ENCODE results near the gene DLG3.
A peak's percentile ranks its signal among the peaks of the same experiment; 100 is the strongest.

Gene DLG3

DNA sequence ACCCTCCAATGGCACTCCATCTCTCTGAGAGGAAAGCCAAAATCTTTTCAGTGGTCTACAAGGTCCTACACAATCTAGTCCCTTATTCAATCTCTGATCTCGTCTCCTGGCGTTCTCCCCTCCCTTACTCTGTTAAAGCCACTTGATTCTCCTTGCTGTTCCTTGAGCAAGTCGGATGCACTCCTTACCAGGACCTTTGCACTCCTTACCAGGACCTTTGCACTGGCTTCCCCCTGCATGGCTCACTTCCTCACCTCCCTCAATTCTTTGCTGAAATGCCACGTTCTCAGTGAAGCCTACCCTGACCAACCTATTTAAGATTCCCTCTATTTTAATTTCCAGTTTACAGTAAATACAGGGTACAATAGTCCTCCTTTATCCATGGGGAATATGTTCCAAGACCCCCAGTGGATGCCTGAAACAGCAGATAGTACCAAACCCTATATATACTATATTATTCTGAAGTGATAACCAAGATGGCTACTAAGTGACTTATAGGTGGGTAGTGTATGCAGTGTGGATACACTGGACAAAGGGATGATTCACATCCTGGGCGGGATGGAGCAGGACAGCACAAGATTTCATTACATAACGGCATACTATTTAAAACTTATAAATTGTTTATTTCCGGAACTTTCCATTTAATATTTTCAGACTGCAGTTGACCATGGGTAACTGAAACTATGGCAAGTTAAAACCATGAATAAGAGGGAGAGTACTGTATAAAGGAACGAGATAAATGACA lies 6.5 kb upstream of the DLG3 start:
- DNase-seq: no peak

DNA sequence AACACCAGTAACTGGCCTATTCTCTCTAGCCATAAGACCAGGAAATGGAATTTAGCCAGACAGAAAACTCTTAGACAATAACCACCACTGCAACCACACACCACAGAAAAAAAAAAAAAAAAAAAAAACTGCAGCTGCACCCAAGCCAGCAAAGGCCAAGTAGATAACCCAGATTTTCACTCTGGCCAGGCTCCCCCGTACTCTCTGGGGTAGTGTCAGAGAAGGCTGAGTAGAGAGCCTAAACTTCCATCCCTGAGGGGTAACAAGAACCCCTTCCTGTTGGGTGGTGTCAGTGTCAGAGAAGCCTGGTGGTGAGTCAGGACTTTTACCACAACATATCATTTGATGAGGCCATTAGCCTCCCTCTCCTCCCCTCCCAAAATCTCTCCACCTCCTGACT lies 5.6 kb upstream of the DLG3 start:
- DNase-seq: no peak

DNA sequence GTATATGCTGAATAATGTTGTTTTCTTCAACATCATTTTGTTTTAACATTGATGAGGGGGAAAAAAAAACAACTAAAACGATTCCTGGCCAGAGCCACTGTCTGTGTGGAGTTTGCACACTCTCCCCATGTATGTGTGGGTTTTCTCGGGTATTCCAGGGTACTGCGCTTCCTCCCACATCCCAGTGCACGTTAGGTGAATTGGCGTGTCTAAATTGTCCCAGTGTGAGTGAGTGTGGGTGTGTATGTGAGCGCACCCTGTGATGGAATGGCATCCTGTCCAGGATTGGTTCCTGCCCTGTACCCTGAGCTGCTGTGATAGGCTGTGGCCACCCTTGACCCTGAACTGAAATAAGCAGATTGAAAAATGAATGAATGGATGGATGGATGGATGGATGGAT lies 2.4 kb upstream of the DLG3 start:
- DNase-seq: no peak

DNA sequence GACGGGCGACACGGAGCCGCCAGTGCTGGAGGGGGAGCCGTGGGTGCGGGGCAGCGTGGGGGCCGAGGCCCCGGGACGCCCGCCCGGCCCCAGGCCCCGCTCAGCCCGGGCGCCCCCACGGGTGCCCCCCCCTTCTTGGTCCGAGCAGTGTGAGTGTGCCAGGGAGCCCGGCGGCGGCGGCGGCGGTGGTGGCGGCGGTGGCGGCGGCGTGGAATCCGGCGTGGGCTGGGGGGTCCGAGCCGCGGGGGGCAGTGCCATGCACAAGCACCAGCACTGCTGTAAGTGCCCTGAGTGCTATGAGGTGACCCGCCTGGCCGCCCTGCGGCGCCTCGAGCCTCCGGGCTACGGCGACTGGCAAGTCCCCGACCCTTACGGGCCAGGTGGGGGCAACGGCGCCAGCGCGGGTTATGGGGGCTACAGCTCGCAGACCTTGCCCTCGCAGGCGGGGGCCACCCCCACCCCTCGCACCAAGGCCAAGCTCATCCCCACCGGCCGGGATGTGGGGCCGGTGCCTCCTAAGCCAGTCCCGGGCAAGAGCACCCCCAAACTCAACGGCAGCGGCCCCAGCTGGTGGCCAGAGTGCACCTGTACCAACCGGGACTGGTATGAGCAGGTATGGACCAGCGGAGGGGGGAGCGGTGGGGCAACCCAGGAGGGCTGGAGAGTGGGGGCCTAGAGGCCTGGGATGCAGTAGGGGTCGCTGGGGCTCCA lies 466 bp downstream of the DLG3 start:
- no peak for DNase-seq

DNA sequence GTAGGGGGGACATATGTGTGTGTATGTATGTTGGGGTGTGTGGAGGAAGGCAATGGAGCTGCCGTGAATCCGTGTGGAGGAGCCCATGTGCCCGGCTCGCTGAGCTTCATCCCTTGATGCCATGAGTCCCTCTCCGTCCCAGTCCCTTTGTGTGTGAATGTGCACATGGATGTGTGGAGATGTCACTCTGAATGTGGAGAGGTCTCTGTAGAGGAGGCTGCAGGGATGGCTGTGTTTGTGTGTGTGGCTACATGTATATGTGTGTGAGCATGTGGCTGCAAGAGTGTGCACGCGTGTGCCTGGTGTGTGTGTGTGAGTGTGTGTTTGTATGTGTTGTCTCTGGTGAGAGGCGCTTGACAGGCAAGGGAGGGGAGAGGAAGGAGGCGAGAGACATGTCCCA lies 1.3 kb downstream of the DLG3 start:
- no peak for DNase-seq

DNA sequence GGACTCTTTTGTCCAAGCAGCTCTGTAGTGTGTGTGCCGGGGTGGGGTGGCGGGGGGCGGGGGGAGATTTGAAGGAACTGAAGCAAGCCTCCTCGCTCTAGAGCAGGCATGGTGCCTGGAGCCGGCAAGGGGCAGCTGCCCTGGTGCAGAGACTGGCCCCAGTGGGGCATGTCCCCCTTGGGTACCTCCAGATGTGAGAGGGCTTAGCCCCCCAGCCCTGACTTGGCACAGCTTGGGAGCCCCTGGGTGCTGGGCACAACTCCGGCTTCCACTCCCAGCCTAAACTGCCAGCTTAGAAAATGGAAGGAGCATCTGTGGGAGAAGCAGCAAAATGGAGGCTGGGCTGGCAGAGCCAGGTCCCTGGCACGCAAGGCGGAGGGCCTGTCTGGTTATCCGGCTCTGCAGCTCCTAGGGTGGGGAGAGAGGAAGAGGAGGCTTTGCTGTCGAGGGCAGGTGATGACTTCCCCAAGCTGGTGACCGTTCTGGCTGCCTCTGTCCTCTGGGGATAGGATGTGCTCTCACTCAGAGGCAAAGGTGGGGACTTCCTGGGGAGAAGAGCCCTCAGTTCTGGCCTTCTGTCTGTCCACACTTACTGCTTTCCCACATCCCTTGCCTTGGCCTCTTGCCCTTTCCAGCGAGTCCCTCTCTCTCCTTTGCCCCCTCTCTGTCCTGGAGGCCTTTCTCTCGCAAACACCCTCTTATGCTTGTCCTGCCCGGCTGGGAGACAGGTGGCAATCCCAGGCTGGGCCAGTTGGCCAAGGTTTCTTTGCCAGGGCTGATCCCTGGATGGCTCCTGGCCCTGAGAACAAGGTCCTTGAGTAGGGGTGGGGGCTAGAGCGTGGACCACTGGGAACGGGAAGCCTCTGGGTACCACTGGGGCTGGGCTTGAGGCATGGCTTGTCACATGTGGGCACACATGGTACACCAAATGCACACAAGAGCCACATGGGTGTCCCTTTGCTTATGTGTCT lies 2.0 kb downstream of the DLG3 start:
- DNase-seq: no peak

DNA sequence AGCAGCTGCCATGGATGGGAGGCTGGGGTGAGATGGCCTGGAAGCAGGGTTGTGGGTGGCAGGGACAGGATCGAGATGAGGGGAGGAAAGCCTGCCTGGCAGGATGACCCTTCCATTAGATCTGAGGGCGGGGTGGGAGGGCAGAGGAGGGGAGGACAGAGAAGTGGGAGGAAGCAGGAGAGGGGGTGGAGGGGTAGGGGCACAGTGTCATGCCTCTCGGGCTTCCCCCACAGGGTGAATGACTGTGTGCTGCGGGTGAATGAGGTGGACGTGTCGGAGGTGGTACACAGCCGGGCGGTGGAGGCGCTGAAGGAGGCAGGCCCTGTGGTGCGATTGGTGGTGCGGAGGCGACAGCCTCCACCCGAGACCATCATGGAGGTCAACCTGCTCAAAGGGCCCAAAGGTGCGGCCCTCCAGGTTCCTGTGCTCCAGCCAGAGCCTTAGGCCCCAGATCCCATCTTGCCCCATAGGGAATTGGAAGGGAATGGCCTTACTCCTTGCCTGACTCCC lies 4.9 kb downstream of the DLG3 start:
- no peak for DNase-seq

DNA sequence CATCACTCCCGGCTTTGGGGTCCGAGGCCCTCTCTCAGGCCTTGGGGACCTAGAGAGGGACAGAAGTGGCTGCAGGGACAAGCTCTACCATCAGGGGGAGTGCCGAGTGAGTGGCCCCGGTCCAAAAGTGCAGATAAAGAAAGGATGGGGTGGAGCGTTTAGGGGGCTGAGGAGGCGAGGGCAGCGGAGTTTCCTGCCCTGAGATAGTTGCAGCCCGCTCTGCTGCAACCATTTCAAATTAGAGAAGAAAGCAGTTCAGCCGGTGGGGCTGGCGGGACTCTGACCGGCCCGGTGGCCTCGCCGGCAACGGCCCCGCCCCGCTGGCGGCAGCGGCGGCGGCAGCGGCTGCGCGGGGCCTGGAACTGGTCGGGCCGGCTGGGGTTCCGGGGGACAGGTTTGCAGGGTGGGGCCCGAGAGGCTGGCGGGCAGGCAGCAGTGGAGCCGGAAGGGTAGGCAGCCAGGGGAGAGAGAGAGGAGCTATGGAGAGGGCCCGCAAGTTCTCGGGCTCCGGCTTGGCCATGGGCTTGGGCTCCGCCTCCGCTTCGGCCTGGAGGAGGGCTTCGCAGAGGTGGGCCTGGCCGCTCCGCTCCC lies 7.6 kb downstream of the DLG3 start:
- DNase-seq: peak; percentile 62

DNA sequence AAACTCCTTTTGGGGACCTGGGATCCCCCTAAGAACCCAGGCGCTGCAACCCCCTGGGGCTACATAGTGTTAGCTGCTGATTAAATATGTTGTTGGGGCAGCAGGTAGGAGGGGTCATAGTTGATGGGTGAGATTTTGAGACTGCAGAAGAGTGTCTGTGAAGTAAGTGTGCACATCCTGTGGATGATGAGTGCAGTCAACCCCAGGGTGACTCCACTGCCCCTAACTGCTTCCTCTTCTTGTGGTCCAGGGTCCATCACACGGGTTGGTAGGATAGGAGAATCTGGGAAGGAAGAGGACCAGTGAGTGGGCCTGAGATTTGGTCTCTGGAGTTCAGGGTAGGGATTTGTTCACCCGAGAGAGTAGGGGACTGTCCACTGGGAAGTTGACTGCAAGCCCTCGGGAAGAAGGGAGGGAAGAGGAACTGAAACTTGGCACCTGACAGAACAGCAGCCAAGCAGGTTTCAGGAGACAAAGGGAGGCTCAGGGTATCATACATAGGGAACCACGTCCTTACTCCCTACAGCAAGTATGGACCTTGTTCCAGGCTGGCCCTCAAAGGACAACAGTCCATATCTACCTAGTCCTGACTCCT lies 8.5 kb downstream of the DLG3 start:
- no peak for DNase-seq

DNA sequence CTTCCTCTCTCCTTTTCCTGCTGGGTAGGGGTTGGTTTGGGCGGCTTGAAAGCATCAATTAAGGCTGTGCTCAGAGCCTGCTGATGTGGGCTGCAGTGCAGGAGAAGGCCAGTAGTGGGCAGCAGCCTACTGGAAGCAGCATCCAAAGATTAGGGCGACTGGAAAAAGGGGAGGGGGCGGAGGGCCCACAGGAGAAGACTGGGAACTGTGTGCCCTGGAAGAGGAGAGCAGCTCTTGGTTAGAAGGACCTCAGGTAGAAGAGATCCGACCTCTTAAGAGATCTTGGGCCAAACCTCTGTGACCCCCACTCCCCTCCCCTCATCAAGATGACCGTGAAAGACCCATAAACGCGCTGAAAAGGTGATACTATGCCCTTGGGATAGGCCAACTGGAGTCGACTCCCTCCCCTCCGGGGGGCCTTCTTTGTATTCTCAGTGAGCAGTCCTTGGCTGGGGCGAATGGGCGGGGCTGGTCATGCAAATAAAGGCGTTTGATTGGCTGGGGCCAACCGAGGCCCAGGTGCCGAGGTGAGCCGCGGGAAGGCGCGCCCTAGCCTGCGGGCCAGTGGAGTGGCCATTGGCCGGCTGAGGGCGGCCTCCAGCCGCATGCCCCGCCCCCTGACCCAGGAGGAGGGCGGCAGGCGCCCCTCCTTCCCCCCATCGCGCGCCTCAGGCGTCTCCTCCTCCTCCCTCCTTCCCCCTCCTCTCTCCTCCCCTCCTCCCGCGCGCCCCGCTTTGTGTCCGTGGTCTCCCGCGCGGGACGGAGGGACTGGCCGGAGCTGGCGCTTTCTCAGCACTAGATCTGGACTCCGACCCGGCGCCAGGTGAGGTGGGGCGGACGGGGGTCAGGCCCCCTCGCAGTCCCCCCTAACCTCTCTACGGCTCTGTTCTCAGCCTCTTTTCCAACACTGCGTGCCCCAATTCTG lies 10.1 kb downstream of the DLG3 start:
- peak; percentile 93 for DNase-seq

DNA sequence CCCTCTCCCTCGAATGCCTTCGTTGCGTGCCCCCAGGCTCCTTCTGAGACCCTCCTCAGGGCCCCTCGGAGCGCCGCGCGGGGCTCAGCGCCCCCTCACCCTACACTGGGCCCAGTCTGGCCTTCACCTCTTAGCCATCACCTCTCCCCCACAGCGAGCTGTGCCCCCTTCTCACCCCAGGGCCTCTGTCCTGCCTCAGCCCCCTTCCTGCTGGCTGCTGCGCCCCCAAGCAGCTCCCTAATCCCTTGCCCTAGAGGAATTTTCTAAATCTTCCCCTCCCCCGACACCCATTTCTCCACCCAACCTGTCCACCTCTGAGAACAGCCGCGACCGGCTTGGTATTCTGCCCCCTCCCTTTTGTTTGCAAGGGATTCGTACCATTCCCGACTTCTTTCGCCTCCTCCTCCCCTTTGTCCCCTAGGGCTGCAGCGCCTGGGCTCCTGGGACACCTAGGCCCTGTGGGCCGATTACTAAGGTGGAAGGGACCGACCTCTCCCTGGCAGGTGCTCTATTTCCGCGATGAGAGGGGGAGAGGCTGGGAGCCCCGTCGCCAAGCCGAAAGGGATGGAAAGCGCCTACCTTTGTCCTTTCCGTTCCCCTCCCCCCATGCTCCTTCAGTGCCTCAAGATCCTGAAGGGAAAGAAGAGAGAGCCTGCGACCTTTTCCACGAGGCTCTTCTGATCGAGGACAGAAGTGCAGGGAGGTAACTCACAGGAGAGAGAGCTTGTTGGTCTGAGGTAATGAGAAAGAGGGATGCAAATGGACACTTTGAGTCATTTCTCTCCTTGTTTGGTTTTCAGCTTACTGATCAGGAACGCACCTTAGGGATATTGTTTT lies 10.9 kb downstream of the DLG3 start:
- DNase-seq: peak; percentile 23

DNA sequence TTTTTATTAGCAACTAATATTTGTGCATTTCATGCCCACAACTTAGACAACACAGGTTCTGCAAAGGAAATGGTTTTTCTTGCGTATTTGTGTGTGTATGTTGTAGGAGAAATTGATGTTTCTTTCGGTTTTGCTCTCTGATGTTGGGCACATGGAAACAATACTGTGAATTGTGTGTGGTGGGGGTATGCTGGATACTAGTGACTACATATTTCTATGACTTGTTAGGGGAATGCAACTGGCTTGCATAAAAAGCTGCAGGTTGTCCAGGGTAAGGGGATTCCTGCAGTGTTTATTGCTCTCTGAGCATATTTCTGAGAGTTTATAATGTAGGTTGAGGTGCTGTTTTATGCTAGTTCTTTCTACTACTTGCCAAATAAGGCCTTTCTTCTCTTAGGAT lies 11.6 kb downstream of the DLG3 start:
- DNase-seq: no peak

DNA sequence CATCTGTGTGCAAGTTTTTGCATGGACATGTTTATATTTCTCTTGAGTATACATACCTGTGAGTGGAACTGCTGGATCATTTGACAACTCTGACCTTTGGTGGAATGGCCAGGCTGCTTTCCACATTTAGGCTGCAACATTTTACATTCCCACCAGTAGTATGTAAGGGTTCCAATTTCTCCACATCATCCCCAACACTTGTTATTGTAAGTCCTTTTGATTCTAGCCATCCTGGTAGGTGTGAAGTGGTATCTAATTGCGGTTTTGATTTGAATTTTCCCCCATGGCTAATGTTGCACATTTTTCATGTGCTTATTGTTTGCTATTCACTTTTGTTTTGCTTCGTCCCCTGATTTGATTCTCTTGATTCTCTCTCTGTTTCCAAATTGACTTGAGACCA lies 16.4 kb downstream of the DLG3 start:
- DNase-seq: no peak

DNA sequence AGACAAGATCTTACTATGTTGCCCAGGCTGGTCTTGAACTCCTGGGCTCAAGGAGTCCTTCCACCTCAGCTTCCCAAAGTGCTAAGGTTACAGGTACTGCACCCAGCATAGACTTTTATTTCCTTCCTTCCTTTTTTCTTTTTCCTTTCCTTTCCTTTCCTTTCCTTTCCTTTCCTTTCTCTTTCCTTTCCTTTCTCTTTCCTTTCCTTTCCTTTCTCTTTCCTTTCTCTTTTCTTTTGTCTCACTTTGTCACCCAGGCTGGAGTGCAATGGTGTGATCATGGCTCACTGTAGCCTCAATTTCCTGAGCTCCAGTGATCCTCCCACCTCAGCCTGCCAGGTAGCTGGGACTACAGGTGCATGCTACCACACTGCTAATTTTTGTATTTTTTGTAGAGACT lies 19.4 kb downstream of the DLG3 start:
- no peak for DNase-seq

DNA sequence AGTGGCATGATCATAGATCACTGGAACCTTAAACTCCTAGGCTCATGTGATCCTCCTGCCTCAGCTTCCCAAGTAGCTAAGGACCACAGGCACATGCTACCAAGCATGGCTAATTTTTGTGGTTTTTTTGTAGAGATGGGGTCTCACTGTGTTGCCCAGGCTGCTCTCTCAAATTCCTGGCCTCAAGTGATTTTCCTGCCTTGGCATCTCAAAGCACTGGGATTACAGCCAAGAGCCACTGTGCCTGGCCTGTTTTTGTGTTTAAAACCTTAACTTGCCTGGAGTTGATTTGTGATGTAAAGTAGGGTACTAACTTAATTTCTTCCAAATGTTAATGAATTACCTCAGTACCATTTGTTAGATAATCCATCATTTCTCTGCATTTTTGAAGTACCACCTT lies 22.3 kb downstream of the DLG3 start:
- DNase-seq: no peak

DNA sequence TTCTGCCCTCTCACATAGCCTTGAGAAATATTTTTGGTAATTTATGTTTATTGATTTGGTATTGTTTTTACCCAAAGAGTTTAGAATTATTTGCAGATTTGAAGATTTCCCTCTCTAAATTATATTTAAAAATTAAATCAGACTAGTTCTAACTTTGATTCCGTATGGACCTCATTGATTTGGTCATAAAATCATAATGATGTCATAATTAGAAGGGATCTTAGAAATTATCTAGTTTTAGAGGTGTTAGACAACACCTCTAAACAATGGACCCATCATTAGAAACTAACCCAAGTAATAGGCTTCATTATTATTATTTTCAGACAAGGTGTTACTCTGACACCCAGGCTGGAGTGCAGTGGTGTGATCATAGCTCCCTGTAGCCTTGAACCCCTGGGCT lies 24.1 kb downstream of the DLG3 start:
- DNase-seq: no peak

DNA sequence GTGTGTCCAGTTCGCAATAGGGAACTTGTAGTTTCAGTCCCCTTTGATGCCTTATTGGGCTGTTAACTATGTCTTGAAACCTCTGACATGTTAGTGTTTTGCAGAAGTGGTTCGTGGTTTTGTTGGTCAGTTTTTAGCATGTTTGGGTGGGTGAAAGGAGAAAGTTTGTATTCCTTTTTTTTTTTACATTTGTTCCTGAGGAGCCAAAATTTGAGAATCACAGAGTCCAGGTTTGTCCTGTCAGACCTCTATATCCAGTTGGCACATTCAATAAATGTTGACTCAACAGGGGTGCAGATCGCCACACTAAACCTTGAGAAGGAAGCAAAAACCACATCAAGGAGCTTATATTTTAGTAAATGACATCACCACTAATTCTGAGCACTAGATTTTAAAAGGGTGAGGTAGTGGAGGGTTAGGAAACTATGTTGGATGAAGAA lies 26.2 kb downstream of the DLG3 start:
- DNase-seq: no peak

DNA sequence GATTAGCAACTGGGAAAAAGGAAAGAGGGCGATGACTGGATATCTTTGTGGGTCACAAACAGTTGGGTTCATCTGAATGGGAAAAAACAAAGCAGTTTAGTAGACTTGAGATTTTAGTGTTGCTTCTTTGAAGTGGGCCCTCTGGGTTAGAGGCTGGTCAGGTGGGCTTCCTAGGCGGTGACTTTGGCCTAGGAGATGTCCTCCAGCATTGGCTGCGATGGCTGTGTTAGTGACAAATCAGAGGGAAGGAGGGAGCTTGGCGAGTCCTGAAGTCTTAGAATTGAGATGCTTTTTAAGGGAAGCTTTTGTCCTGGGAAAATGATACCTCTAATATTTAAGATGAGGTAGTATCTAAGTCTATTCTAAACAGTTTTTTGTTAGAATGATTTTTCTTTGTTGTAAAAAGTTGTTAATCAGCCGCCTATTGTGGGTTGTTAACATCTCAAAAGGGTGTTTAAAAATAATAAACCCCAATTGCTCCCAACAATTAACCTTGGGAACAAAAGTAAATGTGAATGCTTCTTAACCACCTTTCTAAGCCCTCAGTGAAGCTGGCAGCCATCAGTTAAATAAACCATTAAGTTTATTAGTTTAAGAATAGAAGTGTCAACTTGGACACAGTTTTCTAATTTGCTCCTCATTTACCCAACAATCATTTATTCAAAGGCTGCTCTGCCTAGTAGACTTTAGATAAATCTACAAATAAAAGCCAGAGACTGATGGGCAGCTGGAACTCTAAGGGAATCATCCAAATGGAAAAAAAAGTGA lies 31.7 kb downstream of the DLG3 start:
- DNase-seq: no peak

DNA sequence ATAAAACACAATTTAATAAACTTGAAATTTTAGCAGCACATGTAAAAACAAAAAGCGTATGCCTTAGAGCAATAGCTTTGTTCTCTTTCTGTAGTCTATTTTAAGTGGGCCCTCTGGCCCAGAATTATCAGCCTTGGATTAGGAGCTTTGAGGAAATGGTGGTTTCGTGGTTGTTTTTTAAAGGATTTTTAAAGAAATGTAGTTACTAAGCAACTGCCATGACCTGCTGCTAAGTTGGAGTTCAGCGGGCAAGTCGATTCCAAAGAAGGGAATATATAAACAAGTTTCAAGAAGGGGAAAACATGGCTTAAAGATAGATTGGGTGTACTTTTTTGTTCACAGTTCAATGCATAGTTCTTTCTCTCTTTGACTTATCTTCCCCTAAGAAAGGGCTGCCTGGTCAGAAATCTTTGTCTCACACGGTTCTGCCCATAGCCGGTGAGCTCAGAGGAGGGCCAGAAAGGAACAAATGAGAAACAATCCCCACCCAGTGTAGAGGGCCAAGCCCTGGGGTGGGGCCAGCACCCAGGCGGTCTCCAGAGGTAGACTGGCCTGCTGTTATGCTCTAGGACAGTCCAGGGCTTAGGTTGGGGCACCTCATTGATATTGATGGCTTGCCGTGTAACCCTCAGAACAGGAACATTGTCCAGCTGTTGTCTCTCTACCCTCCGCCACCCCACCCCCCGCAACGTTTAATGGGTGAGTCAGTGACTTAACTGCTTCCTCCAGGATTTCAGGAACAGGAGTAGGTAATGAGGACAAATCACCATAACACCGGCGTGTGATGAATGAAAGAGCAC lies 32.5 kb downstream of the DLG3 start:
- DNase-seq: peak; percentile 28
